Right lung (tissue), 5 donors: ENCODE data around the gene SLC1A3. TPM values are rescaled to one million over a fixed set of nuclear protein-coding genes. Genes with fewer than 3 reads are reported as not detected.

Experiments used
- DNase-seq, 2 donors: peaks; one replicate each; pipeline ENCODE4 v3.0.0-alpha.2; 2013
- polyA plus RNA-seq, 5 donors: library from polyadenylated mRNA; unstranded; fragments of 120-200 nt; gene quantifications; one replicate each; pipeline versions ENCODE4 v1.2.1 to v1.2.3, GENCODE V29; 2013; ENCODE audit warnings: inconsistent platforms in 1 of 5, low replicate concordance in 1 of 5; ENCODE audit not compliant: insufficient read length in 5 of 5, insufficient read depth in 1 of 5

SLC1A3 gene
- polyA plus RNA-seq, 5 donors: 15.5 to 23.2 (median 19.1) TPM

DNA sequence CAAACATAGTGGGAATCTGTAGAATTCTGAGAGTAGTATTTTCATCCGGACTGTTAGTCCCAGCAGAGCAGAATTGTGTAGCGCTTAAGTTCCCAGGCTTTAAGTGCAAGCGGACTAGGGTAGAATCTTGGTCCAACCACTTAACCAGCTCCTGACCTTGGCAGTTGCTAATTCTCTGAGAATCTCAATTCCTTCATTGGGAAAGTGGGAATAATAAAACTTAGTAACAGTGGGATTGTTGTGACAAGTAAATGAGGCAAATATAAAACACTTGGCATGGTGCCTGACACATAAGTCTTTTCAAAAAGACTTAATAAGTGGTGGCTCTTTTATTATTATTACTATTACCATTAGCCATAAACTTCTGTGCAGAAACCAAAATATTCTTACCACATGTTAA lies 8.4 kb upstream of the SLC1A3 start:
- DNase-seq: no peak

DNA sequence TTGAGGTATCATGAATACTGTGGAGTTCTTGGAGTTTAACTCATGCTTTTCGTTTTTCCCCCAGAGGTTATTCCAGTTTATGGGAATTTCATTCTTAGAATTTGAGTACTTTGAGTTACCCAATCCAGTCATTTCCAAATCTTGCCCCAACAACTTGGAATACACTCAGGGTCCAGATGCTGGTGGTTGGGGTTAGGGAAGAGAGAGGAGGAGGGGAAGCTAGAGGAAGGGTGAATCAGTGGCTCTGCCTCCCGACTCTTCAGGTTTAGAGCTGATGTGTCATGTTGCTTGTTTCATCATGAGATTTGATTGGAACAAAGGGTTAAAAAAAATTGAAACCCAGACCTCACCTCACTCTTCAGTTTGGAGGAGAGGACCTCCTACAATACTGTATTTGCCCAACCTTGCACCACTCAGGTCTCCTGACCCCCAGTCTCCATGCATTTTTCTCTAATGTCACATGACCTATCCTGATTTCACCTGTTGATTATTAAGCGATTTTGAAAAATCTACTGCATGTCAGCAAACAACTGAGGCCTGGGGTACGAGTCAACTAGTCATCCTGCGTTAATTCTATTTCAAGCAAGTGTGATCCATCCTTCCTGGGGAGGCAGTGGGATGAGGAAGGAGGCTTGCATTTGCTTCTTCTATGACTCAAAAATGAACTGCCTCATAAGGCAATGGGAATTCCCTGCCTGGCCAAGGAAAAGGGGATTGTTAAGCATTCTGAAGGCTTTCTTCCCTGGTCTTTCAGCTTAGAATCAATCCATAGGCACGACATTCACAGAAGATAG lies 6.2 kb upstream of the SLC1A3 start:
- no peak for DNase-seq

DNA sequence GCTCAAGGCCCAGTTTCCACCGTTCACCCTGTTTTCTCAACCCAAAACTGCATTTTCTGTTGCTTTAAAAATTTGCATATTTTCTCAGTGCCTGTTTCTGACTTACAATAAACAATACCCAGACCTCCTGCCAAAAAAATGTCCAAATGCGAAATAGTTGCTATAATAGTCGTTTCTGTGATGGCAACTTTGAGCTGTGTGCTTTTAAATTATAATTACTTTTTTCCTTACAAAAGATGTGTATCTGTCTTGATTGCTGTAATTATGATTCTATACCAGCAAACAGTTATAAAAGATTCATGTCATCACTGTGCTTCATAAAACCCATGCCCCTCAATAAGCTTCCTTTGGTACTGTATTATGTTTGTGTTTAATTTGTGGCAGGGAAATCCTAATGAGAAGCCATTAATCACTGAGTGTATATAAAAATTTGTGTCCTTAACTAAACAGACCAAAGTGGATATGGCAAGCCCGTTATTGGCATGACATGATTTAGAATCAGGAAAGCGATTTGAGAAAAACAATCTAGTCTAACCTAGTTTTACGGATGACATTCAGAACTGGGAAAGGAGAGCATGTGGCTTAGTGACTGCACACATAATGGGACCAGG lies 5.4 kb upstream of the SLC1A3 start:
- no peak for DNase-seq

DNA sequence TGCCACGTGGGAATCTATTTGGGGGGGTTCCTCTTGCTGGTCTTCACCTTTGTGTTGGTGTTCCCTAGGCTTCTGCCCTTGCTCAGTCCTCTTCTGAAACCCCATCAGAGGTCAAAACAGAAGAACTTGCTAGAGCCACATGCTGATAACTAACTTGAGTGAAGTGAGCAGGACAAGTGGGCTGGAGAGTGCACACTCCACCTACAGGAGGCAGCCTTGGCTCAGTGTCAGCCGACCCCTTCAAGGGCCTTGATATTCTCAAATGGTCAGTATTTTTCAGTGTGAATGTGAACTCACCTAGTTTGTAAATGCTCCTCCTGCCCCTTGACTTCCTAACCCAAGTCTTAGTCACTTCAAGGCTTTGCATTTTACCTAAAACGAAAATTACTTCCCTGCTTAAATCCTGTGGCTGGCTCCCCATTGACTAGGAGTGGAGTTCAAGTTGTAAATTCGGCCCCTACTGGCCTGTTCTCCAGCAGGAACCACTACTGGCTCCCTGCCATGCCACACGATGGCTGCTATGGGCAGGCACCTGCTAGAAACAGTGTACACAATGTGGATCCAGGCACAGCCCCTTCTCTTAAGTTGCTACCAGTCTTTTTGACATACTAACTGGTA lies 3.6 kb upstream of the SLC1A3 start:
- no peak for DNase-seq

DNA sequence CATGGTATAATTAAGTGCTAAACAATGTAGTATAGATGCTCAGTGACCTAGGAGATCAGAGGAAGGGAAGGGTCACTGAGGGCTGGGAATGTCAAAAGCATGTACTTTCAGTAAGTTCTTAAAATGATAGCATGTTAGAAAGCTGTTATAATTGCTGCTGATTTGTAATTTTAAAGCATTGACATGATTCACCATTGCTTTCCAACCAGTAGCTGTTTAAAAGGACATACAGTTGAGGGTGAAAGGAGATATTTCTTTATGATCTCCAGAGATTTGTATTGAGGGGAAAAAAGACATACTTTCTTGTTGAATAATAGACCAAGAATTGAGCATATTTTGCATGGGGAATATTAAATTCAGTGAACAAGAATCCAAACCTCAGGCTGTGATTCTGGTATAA lies 1.2 kb upstream of the SLC1A3 start:
- DNase-seq: no peak

DNA sequence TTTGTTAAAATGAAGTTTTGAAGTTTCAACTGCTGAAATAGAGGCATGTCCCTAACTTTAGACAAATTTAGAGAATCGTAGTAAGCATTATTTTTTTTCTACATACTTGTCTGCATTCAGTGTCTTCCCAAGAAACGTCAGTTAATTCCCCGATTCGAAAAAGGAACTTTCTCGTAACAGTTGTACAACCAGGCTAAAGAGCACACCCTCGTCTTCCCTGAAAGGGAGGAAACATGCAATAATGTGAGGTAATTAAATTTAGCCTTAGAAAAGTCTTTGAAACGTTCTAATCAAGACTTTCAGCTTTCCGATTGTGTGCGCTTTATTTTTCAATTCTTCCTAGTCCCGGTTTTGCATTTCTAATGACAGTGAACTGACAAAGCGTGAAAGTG lies 374 bp upstream of the SLC1A3 start:
- DNase-seq: no peak

DNA sequence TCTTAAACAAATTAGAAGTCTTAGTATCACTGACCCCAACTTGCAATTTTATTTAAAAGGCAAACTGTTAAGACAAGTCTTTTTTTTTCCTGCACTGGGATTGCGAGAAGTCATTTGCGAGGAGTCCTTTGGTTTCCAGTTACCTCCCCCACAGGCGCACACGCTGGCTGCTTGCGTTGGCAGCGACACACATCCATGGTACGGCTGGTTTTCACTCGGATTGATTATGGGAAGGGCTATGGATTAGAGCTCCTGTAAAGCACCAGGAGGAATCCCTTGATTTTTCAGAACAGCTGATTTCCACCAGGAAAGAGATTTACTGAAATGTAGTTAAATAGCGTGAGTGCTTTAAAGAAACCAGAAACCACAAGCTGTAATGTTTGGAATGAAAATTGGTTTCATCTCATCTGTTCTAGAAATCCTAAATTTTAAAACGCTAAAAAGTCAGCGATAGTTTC lies 737 bp downstream of the SLC1A3 start:
- peak in 1 of 2 donors; percentile 39 for DNase-seq

DNA sequence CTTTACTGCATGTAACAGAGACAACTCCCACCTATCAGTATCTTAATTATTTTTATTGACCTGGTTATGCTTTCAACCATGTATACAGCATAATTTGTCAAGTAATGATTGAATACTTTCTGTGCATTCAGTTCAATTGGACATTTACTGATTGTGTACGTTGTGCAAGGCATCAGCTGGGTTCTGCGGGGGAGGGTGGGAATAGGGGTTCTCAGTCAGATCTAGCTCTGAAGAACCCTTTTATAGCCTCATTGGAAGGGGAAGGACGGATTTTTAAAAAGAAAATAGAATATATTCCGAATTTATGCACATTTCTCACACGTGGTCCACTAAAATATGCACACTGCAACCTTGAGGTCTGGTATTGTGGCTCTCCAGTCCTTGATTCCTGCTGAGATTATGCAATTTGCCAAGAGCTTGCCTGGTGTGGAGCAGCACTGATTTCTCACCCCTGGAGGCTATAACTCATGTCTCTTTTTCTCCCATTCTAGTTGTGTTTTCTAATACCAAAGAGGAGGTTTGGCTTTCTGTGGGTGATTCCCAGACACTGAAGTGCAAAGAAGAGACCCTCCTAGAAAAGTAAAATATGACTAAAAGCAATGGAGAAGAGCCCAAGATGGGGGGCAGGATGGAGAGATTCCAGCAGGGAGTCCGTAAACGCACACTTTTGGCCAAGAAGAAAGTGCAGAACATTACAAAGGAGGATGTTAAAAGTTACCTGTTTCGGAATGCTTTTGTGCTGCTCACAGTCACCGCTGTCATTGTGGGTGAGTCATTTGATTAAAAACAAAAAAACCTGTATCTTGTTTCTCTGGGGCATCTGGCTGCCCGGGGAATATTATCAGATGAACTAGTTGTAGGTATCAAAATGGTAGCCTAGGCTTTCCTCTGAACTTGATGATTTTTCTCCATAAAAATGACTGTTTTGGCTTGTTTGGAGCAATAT lies 1.7 kb downstream of the SLC1A3 start:
- DNase-seq: no peak

DNA sequence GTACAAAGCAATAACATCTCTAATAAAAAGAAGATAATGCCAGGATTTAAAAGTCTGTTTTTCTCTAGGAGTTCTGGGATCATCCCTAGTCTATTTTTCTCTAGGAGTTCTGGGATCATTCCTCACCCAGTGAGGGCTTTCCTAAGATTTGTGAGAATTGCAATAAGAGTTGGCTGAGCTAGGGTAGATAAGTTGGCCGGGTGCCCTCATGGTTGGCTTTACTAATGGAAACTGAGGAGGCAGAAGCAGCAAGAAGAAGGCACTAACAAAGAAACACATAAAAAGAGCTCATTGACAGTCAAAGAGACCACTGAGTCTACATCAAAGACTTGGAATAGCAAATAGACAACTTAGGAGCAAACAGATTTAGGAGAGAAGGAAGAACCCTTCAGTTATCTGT lies 4.2 kb downstream of the SLC1A3 start:
- no peak for DNase-seq

DNA sequence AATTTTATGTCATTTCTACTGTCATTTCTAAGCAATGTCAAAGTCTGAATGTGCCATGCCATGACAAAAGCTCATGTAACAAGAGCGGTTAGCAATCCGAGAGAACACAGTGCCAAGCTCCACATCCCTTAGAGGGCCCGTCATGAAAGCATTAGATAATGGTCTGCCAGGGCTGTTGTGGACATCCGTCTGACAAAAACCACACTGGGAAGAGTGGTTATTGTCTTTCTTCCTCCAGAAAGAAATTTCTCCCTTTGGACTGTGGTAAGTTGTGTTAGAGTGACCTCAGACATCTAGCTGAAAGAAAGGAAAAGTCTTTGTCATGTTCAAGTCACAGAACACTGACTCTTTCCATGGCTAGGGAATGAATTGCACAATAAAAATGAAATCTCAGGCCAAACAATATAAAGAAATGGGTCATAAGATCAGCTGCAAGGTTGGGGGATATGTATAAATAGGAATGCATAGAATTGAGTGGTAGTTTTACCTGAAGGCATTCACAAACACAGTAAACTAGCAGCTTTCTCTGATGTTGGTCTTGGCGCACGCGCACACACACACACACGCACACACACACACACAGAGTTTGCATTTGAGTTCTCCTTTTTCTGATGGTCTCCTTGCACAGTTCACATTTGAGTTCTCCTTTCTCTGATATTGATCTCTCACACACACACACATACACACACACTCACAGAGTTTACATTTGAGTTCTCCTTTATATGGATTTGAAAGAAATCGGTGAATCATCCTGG lies 5.3 kb downstream of the SLC1A3 start:
- DNase-seq: no peak

DNA sequence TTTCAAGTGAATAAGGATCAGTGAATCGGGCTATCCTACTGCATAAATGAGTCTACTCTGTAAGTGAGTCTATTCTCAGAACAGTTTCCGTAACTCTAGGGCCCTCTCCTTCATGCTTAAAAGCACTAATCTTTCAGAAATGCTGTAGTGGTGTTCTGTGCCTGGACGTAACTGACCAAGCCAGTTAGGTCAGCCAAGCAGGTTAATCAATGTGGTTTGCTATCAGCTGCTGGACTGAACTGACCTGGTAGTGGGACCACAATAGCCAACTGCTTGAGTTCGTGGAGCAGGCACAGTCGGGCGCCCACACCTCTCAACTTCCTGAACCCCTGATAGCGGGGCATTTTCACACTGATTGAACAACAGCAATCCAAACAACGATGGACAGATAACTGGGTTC lies 6.8 kb downstream of the SLC1A3 start:
- no peak for DNase-seq

DNA sequence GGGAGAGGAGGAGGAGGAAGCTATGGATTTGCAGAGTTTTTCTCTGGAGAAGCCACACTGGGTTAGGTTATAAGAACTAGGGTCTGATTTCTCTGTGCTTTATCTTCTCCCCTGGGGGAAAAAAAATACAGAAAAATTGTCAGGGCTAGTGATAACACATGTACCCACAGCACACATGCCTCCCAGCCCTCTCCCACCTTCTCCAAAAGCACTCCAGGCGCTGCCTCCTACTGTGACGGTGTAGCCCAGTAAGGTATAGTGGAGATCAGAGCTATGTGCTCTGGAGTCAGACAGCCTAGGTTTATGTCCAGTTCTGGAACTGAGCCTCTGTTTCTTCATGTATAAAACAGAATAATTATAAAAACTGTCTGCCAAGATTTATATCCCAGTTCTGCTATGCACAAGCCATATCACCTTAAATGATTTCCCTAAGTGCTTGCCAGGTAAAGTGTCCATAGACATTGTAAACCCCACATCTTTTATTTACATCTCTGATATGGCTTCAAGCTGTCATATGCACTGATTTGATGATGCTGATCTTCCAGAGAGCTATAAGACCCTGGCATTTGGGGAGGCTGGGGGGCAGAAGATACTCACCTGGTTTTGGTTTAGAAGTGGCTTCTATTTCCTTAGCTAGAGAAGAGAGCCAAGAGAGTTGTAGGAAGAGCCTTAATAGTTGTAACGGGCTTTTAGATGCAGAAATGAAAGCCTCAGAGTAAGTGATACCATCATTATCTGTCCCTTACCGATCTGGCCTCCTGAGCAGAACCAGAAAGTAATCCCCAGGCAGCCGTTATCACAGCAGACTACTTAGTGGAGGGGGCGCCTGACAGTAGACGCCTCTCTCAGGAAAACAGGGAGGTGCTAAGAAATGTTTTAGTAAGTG lies 7.6 kb downstream of the SLC1A3 start:
- DNase-seq: no peak

DNA sequence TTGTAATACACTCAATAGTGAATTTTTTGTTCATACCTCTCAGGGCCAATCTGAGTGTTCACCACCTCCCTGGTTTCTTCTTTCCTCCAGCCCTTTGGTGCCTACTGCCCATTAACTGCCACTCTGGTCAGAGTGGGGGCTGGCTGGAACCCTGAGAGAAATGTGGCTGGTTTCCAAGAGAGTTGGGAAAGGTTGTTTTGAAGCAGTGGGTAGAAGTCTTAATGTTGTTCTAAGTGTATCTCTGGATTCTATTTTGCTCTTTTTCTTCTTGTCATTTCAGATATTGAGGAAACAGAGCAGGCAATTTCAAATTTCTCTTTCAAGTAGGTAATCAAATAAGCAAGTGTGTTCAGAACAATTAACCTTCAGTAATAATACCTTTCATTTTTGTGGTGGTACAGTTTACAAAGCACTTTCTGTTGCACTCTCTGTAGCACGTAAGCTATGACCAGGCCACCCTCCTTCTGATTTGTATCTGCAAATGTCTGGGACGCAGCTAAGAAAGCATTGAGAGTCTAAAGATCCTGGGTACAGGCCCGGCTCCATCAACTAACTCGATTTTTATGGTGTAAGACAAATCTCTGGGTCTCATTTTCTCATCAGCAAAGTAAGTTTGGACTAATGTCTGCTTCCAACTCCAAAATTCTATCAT lies 8.4 kb downstream of the SLC1A3 start:
- DNase-seq: no peak

DNA sequence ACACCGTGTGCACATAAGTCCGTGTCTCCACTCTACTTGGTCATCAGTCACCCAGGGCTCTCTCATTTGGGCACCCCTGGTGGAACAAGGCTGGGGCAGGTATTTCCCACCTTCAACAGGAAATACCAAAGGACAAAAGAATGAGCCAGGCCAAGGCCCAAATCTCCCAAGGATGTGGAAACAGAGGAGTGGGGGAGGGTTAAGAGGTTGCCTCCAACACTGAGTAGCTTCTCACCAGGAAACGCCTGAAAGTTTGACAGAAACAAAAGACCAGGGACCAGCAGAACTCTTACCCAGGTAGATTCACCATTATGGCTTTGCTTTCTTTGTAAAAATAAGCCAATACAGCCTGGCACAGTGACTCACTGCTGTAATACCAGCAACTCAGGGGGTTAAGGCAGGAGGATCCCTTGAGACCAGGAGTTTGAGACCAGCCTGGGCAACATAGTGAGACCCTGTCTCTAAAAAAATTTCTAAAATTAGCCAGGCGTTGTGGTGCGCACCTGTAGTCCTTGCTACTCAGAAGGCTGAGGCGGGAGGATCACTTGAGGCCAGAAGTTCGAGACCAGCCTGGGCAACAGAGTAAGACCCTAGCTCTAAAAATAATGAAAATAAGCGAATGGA lies 12.7 kb downstream of the SLC1A3 start:
- DNase-seq: no peak

DNA sequence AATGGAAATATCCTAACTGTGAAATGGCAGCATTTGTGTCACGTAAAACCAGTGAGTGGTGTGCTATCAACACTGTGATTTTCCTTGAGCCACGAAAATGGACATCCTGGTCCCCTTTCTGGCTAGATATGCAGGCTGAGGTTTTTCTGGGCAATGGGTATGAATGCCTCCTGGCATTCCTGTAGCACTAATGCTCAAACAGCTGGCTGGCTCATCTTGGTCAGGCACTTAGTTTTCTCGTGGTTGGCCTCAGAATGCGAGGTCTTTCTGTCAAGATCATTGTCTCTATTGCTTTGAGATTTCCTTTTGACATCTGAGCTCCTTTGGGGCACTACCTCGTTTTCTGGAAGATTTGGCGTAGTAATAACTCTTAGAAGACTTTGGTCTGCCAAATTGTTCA lies 15.6 kb downstream of the SLC1A3 start:
- DNase-seq: no peak

DNA sequence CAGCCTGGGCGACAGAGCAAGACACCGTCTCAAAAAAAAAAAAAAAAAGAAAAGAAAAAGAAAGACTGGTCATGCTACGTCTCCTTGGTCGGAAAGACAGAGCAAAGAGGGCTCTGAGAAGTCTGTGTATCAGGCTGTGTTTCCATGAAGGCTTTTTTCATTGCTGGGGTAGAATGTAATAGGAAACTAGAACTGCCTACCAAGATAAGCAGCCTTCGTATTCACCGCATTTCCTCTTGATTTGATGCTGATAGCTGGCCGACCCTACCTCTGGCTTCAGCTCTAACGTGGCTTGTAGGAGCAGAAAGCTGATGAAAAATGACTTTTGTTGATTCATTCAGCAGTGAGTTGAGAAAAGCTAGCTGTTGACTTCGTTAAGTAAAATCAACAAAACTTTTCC lies 17.4 kb downstream of the SLC1A3 start:
- DNase-seq: no peak

DNA sequence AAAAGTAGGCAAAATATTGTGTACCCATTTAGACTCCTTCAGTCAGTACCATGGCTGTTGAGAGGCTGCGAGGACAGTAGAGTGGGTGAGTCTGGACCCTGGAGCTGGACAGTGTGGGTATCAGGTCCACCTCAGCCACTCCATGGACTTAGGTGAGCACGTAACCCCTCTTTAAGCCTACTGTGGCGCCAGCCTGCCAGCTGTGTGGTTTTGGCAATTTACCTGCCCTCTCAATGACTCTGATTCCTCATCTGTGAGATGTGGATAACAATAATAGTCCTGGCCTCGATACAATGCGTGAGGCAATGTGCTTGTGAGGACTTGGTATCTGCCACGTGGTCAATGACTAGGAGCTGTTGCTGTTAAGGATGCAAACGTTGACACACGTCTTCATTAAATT lies 17.9 kb downstream of the SLC1A3 start:
- no peak for DNase-seq

DNA sequence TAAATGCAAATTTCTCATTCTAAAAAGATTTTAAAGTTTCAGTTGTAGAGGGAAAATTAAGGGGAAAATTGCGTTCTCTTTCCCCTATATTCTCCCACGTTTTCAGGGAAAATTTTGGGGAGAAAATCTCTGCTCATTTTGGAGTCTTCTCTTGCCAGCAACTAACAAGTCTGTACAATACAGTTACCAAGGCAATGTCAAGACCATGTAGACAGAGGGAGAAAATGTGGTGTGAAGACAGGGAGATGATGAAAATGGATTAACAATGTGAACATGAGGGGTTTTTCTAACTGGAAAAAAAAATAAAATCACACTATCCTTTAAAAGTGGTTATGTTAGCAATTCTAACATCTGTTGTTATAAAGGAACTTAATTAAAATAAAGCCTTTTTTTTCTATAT lies 22.3 kb downstream of the SLC1A3 start:
- DNase-seq: no peak

DNA sequence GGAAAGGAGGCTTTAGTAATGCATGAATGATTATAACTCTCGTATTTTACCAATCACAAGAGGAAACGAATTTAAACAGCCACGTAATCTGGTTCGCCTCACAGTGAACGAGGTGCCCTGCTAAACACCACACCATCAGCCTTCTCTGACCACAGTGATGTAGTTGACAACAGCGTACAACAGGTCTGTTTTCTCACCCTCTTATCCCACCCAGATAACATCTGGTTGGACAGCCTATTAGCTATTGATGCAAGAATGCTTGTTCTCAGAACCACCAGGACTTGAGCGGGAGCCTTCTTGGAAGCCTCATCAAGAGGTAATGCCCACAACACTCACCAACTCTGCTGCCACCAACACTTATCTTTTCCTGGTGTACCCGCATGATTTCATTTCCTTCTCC lies 23.3 kb downstream of the SLC1A3 start:
- DNase-seq: no peak
